GM12878 (cell line): ENCODE data around the gene SELP. TPM values are rescaled to one million over a fixed set of nuclear protein-coding genes. Genes with fewer than 3 reads are reported as not detected.

ENCODE experiments used
- polyA plus RNA-seq, 11 experiments: library from polyadenylated mRNA; depleted of rRNA in 4 of 11; unstranded in 6 of 11; stranded (reverse) in 5 of 11; fragments of >200 nt; fragmentation: Nextera tagmentation in 4 of 11; fragmentation: Illumina TruSeq in 1 of 11; extraction: Ambion mirVana in 4 of 11; extraction: Trizol in 1 of 11; gene quantifications; 1 replicate in 1 of 11; 2 replicates in 10 of 11; pipeline versions ENCODE4 v1.2.1 to v1.2.3, GENCODE V29; 2011 to 2016; ENCODE audit warnings: inconsistent platforms in 2 of 11, missing spikeins in 2 of 11, low read depth in 1 of 11
- total RNA-seq, 4 experiments: library from RNA; depleted of rRNA in 3 of 4; stranded (reverse); fragments of >200 nt in 3 of 4; fragmentation: Illumina TruSeq in 1 of 4; extraction: Trizol in 1 of 4; gene quantifications; 2 replicates each; pipeline versions ENCODE4 v1.2.1 to v1.2.3, GENCODE V29; 2013 to 2021

SELP gene
- total and polyA plus RNA-seq, 10 of the 15 experiments (the other 5 are each of a cell fraction or from before 2014, with no cell fraction given): 0.04 to 0.23 (median 0.06) TPM; not detected in 7

Other genes with a start within 250 kb of the SELP start
- gene CCDC181, start 202.7 kb downstream of the SELP start, total RNA-seq (2014; rRNA removed): not detected in 2 replicates
- gene CCDC181, start 202.7 kb downstream of the SELP start, total RNA-seq (2014; rRNA removed; fragmentation: Illumina TruSeq; extraction: Trizol): not detected in 2 replicates
- gene CCDC181, start 202.7 kb downstream of the SELP start, total RNA-seq (2021): not detected in 2 replicates
- gene CCDC181, start 202.7 kb downstream of the SELP start, polyA plus RNA-seq (2011; rRNA removed): not detected in 2 replicates
- not detected in 2 replicates for gene CCDC181, start 202.7 kb downstream of the SELP start, polyA plus RNA-seq (2014; fragmentation: Illumina TruSeq; extraction: Trizol)
- gene CCDC181, start 202.7 kb downstream of the SELP start, polyA plus RNA-seq (2014; fragmentation: Nextera tagmentation; extraction: Ambion mirVana): not detected
- not detected in 2 replicates for gene CCDC181, start 202.7 kb downstream of the SELP start, polyA plus RNA-seq (2014; rRNA removed)
- gene CCDC181, start 202.7 kb downstream of the SELP start, polyA plus RNA-seq (2016; fragmentation: Nextera tagmentation; extraction: Ambion mirVana): not detected
- gene SLC19A2, start 144.2 kb downstream of the SELP start, total RNA-seq (2014; rRNA removed): 3.7 and 3.8 TPM in 2 replicates
- gene SLC19A2, start 144.2 kb downstream of the SELP start, total RNA-seq (2014; rRNA removed; fragmentation: Illumina TruSeq; extraction: Trizol): 2.9 and 3.5 TPM in 2 replicates
- gene SLC19A2, start 144.2 kb downstream of the SELP start, total RNA-seq (2021): 2.2 and 2.3 TPM in 2 replicates
- 7.8 and 9.3 TPM in 2 replicates for gene SLC19A2, start 144.2 kb downstream of the SELP start, polyA plus RNA-seq (2011; rRNA removed)
- 3.1 and 3.7 TPM in 2 replicates for gene SLC19A2, start 144.2 kb downstream of the SELP start, polyA plus RNA-seq (2014; fragmentation: Illumina TruSeq; extraction: Trizol)
- gene SLC19A2, start 144.2 kb downstream of the SELP start, polyA plus RNA-seq (2014; fragmentation: Nextera tagmentation; extraction: Ambion mirVana): 1 to 10 TPM; 1.2 to 1.3 TPM
- gene SLC19A2, start 144.2 kb downstream of the SELP start, polyA plus RNA-seq (2014; rRNA removed): 2.2 and 2.7 TPM in 2 replicates
- 1 to 10 TPM; 1.8 to 1.9 TPM for gene SLC19A2, start 144.2 kb downstream of the SELP start, polyA plus RNA-seq (2016; fragmentation: Nextera tagmentation; extraction: Ambion mirVana)
- gene F5, start 43.6 kb downstream of the SELP start, total RNA-seq (2014; rRNA removed): under 0.01 and 0.22 TPM in 2 replicates
- gene F5, start 43.6 kb downstream of the SELP start, total RNA-seq (2014; rRNA removed; fragmentation: Illumina TruSeq; extraction: Trizol): 0.09 and 0.18 TPM in 2 replicates
- gene F5, start 43.6 kb downstream of the SELP start, total RNA-seq (2021): 0.29 and 0.72 TPM in 2 replicates
- gene F5, start 43.6 kb downstream of the SELP start, polyA plus RNA-seq (2011; rRNA removed): 3.8 and 4.9 TPM in 2 replicates
- gene F5, start 43.6 kb downstream of the SELP start, polyA plus RNA-seq (2014; fragmentation: Illumina TruSeq; extraction: Trizol): 0.40 and 0.54 TPM in 2 replicates
- under 1 TPM; 0.29 to 0.46 TPM for gene F5, start 43.6 kb downstream of the SELP start, polyA plus RNA-seq (2014; fragmentation: Nextera tagmentation; extraction: Ambion mirVana)
- gene F5, start 43.6 kb downstream of the SELP start, polyA plus RNA-seq (2014; rRNA removed): 0.09 and 0.47 TPM in 2 replicates
- under 1 TPM; 0.13 to 0.35 TPM for gene F5, start 43.6 kb downstream of the SELP start, polyA plus RNA-seq (2016; fragmentation: Nextera tagmentation; extraction: Ambion mirVana)
- gene SELL, start 81.5 kb upstream of the SELP start, total RNA-seq (2014; rRNA removed): 37.2 and 41.6 TPM in 2 replicates
- 50.5 and 52.1 TPM in 2 replicates for gene SELL, start 81.5 kb upstream of the SELP start, total RNA-seq (2014; rRNA removed; fragmentation: Illumina TruSeq; extraction: Trizol)
- gene SELL, start 81.5 kb upstream of the SELP start, total RNA-seq (2021): 43.6 and 55.2 TPM in 2 replicates
- 49.7 and 61.0 TPM in 2 replicates for gene SELL, start 81.5 kb upstream of the SELP start, polyA plus RNA-seq (2011; rRNA removed)
- gene SELL, start 81.5 kb upstream of the SELP start, polyA plus RNA-seq (2014; fragmentation: Illumina TruSeq; extraction: Trizol): 66.0 and 78.2 TPM in 2 replicates
- 10 to 100 TPM; 53.5 to 63.2 TPM for gene SELL, start 81.5 kb upstream of the SELP start, polyA plus RNA-seq (2014; fragmentation: Nextera tagmentation; extraction: Ambion mirVana)
- 29.6 and 40.9 TPM in 2 replicates for gene SELL, start 81.5 kb upstream of the SELP start, polyA plus RNA-seq (2014; rRNA removed)
- 10 to 100 TPM; 31.8 to 35.3 TPM for gene SELL, start 81.5 kb upstream of the SELP start, polyA plus RNA-seq (2016; fragmentation: Nextera tagmentation; extraction: Ambion mirVana)
- gene SELE, start 104.0 kb upstream of the SELP start, total RNA-seq (2014; rRNA removed): not detected in 2 replicates
- not detected in 2 replicates for gene SELE, start 104.0 kb upstream of the SELP start, total RNA-seq (2014; rRNA removed; fragmentation: Illumina TruSeq; extraction: Trizol)
- gene SELE, start 104.0 kb upstream of the SELP start, total RNA-seq (2021): not detected in 2 replicates
- gene SELE, start 104.0 kb upstream of the SELP start, polyA plus RNA-seq (2011; rRNA removed): not detected in 2 replicates
- gene SELE, start 104.0 kb upstream of the SELP start, polyA plus RNA-seq (2014; fragmentation: Illumina TruSeq; extraction: Trizol): not detected in 2 replicates
- gene SELE, start 104.0 kb upstream of the SELP start, polyA plus RNA-seq (2014; fragmentation: Nextera tagmentation; extraction: Ambion mirVana): not detected
- gene SELE, start 104.0 kb upstream of the SELP start, polyA plus RNA-seq (2014; rRNA removed): not detected in 2 replicates
- not detected for gene SELE, start 104.0 kb upstream of the SELP start, polyA plus RNA-seq (2016; fragmentation: Nextera tagmentation; extraction: Ambion mirVana)
- 10.1 and 12.3 TPM in 2 replicates for gene METTL18, start 164.8 kb upstream of the SELP start, total RNA-seq (2014; rRNA removed)
- gene METTL18, start 164.8 kb upstream of the SELP start, total RNA-seq (2014; rRNA removed; fragmentation: Illumina TruSeq; extraction: Trizol): 14.7 and 15.1 TPM in 2 replicates
- 10.0 and 10.5 TPM in 2 replicates for gene METTL18, start 164.8 kb upstream of the SELP start, total RNA-seq (2021)
- gene METTL18, start 164.8 kb upstream of the SELP start, polyA plus RNA-seq (2011; rRNA removed): 10.9 and 20.4 TPM in 2 replicates
- gene METTL18, start 164.8 kb upstream of the SELP start, polyA plus RNA-seq (2014; fragmentation: Illumina TruSeq; extraction: Trizol): 9.8 and 13.6 TPM in 2 replicates
- 10 to 100 TPM; 30.0 to 31.8 TPM for gene METTL18, start 164.8 kb upstream of the SELP start, polyA plus RNA-seq (2014; fragmentation: Nextera tagmentation; extraction: Ambion mirVana)
- 8.1 and 9.2 TPM in 2 replicates for gene METTL18, start 164.8 kb upstream of the SELP start, polyA plus RNA-seq (2014; rRNA removed)
- 10 to 100 TPM; 18.4 to 19.1 TPM for gene METTL18, start 164.8 kb upstream of the SELP start, polyA plus RNA-seq (2016; fragmentation: Nextera tagmentation; extraction: Ambion mirVana)